HG03460 (cell line): ENCODE data around the gene SPINK6.

Experiments used
- ATAC-seq: cut with Tn5 transposase; IDR thresholded peaks from one replicate; pipeline ENCODE4 v1.9.1; 2021; ENCODE audit not compliant: unreplicated experiment

SPINK6 gene

GRCh38 chr5:148202531-148203203 lies at the start of gene SPINK6:
Gene SPINK6, plus strand, starts transcription at chr5:148203042. Its CDS starts 55 bp downstream, at chr5:148203097.
- no peak for ATAC-seq

- no peak for ATAC-seq
These were observed 46.2 kb upstream of the SPINK6 start for GRCh38 chr5:148156609-148157008.

- ATAC-seq, result no peak
These were observed 40.8 kb upstream of the SPINK6 start for GRCh38 chr5:148162038-148162437.

- no peak for ATAC-seq
These were observed 39.5 kb upstream of the SPINK6 start for GRCh38 chr5:148163345-148163744.

GRCh38 chr5:148166550-148167283 lies 36.1 kb upstream of the SPINK6 start:
- no peak for ATAC-seq

- ATAC-seq, result no peak
These were observed 34.6 kb upstream of the SPINK6 start, which contains the start of gene SPINK14 for GRCh38 chr5:148168246-148168645. Gene SPINK14, plus strand, starts transcription at chr5:148168546. Its CDS starts 1,187 bp downstream, at chr5:148169733.

- ATAC-seq, result no peak
These were observed 30.5 kb upstream of the SPINK6 start for GRCh38 chr5:148172377-148172776.

GRCh38 chr5:148176480-148176879 lies 26.4 kb upstream of the SPINK6 start:
- ATAC-seq, result no peak

GRCh38 chr5:148177207-148177606 lies 25.6 kb upstream of the SPINK6 start:
- ATAC-seq, result no peak

GRCh38 chr5:148179234-148179824 lies 23.5 kb upstream of the SPINK6 start:
- peak; percentile 85 for ATAC-seq

- ATAC-seq, result peak; percentile 59
These were observed 16.4 kb upstream of the SPINK6 start for GRCh38 chr5:148186248-148187003.

GRCh38 chr5:148191010-148191409 lies 11.8 kb upstream of the SPINK6 start:
- ATAC-seq, result no peak

GRCh38 chr5:148193202-148193601 lies 9.6 kb upstream of the SPINK6 start:
- no peak for ATAC-seq

GRCh38 chr5:148201151-148201550 lies 1.7 kb upstream of the SPINK6 start:
- no peak for ATAC-seq

GRCh38 chr5:148205044-148205806 lies 2.4 kb downstream of the SPINK6 start:
- ATAC-seq, result no peak

GRCh38 chr5:148205865-148206264 lies 3.0 kb downstream of the SPINK6 start:
- ATAC-seq, result no peak

- ATAC-seq, result no peak
These were observed 3.8 kb downstream of the SPINK6 start for GRCh38 chr5:148206620-148207019.

- no peak for ATAC-seq
These were observed 5.4 kb downstream of the SPINK6 start for GRCh38 chr5:148208226-148208625.

- ATAC-seq, result no peak
These were observed 6.4 kb downstream of the SPINK6 start for GRCh38 chr5:148209151-148209770.

GRCh38 chr5:148214665-148215185 lies 11.9 kb downstream of the SPINK6 start:
- ATAC-seq, result no peak
